Medulla oblongata (tissue), 1 donor: Measurements from ENCODE around the gene FOXE1.

ENCODE experiments used
- DNase-seq: peaks from one replicate; pipeline ENCODE4 v3.0.0-alpha.2; 2015; ENCODE audit errors: extremely low spot score

Gene FOXE1

DNA sequence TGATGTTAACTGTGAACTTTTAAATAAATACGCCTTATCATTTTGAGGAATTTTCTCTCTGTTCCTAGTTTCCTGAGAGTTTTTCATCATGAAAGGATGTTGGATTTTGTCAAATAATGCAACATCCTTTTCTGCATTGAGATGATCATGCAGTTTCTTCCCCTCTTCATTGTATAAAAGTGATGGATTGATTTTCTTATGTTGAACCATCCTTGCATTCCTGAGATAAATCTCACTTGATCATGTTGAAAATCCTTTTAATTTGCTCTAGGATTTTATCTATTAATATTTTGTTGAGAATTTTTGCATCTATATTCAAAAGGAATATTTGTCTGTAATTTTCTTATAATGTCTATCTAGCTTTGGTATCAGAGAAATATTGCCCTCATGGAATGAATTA lies 13.3 kb downstream of the FOXE1 start:
- no peak for DNase-seq

DNA sequence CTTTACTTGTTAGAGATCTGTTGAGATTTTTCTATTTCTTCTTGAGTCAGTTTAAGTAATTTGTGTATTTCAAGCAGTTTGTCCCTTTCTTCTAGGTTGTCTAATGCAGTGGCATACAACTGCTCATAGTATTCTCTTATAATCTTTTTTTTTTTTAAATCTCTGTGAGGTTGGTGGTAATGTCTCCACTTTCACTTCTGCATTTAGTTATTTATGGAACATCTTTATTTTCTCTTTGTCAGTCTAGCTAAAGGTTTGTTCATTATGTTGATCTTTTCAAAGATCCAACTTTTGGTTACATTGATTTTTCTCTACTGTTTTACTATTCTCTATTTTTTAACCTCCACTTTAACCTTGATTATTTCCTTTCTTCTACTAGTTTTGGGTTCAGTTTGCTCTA lies 13.8 kb downstream of the FOXE1 start:
- DNase-seq = no peak

DNA sequence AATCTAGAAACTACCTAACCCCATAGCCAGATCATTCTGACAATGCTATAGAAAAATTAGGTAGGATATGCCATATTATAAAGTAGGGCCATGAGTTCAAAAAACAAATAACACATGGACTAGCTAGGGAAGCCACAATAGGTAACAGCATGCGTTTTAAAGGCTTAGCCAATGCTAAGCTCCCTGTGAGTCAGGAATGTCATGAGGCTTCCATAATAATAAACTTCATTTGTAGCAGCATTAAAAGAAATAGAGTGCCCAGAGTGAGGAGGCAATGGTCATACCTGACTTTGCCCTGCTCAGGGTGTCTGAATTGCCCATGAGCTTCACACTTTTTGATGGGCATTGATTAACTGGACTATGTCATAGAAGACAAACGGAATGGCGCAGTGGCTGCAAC lies 15.8 kb downstream of the FOXE1 start:
- no peak for DNase-seq

DNA sequence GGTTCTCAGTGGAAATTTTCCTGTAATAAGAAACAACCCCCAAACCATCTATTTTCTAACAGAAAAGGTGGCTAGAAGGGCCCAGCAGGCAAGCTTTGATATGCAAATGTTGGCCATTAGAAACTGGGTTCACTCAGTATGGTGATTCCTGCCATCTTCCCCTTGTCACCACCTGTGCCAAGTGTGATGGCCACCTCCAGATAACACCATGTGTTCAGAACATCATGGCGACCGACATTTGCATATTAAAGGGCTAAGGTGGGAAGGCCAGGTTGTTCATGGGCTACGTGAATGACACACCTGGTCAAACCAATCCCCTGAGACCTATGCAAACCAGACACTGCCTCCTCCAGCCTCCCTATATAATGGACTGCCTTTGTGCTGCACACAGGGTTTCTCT lies 20.4 kb downstream of the FOXE1 start:
- no peak for DNase-seq

DNA sequence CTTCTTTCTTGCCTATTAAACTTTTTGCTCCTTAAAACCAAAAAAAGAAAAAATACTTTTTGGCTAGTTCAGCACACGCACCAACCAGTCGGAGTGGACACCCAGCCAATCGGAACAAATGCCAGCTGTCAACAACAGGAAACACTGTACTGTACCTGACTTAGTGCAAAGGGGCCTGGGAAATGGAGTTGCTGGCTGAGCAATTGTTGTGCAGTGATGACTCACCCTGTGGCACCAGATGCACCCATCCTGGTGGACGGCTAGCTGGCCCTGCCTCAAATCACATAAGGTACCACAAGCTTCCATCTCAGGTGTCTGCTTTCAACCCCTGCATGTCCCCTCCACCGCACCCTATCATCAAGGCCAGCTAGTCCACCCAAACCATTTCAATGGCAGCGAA lies 20.9 kb downstream of the FOXE1 start:
- DNase-seq = no peak

DNA sequence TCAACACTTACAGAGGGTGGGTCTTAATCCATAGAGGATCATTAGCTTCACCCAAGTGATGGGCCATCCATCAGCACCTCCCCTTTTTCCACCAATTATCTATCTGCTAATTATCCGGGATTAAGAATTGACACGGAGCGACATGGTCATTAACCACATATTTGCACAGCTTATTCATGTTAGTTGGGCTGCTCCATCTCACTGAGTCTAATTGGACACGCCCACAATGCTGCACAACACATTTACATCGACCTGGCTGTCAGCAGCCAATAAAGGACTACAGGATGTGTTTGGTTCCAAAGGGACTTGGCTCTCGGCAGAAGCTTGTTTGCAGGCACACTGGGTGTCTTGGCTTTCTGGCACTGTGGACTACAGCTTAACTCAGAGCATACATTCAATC lies 21.6 kb downstream of the FOXE1 start:
- DNase-seq = no peak

DNA sequence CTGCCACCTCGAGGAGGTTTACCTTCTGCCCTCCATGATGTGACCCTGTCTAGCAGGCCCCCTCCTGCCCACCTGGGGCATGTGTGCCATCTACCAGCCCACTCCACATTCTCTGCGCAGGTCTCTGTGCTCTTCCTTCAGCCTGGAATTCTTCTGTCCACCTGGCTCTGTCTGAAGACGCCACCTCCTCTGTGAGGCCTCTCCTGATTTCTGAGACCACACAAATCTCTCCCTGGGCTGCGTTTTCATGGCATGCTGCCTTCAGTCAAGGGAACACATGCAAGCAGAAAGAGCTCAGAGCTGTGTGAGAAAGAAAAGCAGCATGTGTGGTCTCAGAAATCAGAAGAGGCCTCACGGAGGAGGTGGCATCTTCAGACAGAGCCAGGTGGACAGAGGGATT lies 22.1 kb downstream of the FOXE1 start:
- no peak for DNase-seq

DNA sequence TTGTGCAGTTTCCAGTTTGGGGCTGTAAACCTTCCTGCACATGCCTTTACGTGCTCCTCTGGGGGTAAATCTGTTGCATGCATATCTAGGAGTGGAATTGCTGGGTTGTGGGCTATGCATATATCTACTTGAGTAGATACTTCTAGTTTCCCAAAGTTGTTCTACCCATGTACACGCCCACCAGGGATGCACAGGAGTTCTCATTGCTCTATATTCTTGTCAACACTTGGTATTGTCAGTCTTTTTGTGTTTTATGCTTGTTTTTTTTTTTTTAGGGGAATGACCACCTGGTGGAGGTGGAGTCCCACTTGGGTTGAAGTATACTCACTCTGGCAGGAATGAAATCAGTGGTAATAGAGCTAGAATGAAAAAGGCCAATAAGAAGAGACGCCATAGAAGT lies 23.0 kb downstream of the FOXE1 start:
- DNase-seq = no peak

DNA sequence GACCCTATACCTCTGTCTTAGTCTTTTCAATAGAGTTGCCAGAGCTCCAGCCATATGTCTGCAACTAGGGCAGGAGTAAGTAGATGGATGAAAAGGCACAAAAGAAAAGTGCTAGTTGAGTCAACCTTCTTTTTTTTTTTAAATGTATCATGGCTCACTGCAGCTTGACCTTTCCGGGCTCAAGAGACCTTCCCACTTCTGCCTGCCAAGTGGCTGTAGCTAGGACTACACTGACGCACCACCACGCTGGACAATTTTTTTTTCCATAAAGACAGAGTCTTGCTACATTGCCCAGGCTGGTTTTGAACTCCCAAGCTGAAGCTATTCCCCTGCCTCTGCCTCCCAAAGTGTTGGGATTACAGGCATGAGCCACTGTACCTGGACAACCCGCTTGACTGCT lies 27.3 kb downstream of the FOXE1 start:
- no peak for DNase-seq

DNA sequence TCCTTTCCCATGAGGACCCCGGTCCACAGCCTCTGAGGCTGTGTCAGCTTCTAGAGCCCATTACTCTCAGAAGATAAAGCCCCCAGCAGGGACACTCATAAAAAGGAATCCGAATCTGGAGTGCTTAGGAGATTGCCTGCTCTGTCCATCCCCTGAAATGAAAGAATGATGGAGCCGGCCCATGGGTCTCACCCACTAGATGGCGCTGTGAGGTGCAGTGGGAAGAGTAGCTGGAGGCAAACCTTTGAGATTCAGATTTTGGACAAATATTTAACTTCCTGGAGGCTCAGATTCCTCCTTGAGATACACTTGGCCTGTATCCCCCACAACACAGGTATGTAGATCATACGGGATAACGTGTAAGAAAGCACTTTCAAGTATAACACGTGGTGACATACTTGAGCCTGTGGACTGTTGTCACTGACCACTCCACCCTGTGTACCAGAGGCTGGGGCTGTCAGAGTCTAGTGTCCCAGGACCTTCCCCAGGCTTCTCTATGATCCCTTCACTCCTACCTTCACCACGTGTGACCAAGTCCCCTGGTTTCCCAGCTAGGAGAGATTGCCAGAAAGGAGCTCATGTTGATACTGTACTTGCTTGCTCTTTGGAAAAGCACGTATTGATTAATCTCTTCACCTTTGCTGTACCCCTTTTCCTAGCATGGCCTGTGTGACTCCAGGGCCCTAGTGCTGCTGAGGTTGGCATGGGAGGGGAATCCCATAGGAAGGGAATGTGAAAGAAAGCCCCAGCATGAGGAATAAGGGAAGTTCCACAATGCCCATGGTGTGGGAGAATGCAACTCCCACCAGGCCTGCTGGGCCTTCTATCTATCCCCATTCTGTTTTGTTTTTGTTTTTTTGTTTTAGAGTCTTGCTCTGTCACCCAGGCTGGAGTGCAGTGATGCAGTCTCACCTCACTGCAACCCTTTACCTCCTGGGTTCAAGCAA lies 37.2 kb downstream of the FOXE1 start:
- DNase-seq = no peak

DNA sequence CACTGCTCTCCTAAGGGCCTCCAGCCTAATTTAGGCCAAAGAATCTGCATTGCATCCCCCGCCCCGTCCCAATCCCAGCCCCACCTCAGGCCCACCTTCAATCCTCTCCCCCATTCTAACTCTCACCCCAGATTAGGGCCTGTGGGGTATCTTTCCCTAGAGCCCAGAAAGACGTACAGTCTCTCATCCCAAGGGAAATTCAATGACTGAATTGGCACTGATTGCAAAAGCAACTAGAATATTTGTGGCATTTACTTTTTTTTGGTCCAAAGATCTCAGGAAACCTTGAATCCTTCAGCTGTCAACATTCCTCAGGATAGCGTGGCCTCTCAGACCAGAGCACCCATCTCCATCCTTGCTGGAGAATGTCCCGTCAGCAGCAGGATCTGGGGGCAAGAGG lies 38.7 kb downstream of the FOXE1 start:
- no peak for DNase-seq

DNA sequence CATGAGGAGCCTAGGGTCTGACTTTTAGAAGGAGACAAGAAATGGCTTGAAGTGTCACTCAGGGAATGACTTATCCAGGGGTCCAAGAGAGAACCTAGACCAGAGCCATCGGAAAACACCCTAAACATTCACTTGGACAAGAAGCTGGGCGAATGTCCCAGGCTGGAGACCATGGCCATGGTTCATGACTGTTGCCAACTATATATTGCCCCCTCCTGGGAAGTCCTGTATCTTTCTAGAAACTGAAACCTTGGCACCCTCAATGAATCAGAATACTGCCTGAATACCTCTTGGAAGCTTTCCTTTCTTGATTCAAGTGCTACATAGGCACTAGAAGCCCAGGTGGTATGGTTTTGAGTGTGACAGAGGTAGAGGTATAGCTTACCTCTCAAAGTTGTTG lies 39.4 kb downstream of the FOXE1 start:
- no peak for DNase-seq

DNA sequence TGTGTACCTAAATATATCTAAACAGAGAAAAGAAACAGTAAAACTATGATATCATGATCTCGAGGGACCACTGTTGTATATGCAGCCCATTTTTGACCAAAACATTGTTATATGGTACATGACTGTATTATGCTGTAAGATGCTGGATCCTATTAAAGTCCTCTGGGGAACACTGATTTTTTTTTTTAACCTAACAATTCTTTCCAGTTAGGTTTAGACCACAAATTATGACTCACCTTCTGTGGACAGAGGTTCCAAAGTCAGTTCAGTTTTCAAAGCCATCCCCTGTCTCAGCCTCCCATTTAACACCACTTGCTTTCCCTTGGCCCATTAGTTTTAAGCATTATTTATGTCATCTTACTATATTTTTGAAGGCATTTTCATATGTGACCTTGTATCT lies 42.2 kb downstream of the FOXE1 start:
- DNase-seq = no peak

DNA sequence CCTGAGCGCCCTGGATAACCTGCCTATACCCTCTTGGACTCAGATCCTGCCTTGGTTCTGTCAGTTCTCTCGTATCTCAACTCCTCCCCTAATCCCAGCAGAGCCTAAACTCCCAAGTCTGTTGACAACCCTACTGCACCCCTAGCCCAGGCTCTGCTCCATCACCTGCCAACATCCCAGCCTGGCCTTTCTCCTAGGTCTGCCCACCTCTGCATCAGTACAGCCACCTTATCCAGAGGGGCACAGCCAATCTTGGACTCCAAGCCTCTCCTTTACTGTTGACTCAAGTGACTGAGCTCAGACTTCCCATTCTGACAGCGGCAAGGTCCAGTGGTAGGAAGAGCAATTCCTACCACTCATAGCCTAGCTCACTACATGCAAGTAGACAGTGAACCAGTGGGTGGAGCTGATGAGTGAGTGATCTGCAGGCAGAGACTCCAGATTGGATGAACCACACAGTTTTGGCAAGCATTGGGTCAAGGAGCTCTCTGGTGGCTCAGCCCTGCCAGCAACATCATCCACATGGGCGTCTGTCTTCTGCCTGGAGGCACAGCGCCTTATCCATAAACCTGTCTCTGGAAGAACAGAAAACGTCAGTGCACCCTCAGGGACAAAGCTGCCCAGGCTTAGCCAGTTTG lies 42.8 kb downstream of the FOXE1 start:
- DNase-seq = no peak

DNA sequence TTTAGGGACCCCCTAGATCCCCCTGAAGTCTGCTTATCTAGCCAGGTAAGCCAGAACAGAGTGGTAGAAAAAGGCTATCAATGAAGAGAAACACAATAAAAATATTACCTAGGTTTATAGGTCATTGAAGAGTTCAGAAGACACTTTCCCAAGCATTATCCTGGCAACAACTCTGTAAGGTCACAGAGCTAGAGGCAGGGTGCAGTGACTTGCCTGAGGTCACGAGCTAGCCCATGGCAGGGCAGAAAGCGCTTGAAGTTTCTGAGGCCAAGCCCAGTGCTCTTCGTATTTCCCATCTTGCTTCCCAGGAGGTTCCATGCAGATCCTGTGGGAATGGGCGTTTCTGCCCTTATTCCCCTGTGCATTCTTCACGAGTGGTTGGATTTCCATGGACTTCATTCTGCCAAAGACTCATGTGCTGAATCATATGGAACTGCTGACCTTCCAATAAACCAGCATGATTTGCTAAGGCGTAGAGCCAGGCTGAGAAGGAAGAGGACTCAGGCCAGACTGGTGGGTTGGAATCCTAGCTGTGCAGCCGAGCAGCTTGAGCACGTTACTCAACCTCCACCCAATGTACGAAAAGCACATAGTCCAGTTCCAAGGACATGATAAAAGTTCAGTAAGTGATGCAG lies 47.2 kb downstream of the FOXE1 start:
- DNase-seq = no peak

DNA sequence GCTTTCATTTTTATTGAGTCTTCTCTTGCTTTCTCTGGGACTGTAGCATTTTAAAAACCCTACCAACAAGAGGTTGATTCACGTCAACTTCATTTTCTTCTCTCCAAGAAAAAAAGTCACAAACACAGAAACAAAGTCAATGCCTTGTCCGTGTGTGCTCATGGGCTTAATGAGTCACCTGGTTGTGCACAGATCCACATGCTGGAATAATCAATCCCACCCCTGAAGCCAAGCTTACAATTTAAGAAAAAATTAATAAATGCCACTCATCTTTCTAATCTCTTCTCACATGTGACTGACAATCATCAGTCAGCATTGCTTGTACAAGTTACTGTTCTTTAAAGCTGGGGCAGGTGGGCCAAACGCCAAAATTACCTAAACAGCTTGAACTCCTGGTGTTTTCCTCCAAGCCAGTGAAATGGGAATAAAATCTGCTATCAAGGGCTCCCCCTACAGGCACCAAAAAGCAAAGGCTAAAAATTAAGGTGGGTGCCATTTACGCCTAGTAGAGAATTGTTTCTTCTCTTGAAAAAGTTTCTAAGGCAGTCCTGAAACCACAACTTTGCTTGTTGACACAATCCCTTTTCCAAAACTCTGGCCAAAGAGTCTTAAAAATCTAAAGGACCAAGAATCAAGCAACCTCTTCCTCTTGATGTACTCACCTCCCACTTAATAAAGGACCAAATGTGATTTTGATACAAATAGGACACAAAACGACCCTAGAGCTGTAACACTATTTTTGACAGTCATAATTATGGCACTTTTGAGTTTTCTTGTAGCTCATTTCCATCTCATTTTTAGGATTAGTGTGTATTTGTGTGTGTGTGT lies 47.9 kb downstream of the FOXE1 start:
- peak; percentile 59 for DNase-seq

DNA sequence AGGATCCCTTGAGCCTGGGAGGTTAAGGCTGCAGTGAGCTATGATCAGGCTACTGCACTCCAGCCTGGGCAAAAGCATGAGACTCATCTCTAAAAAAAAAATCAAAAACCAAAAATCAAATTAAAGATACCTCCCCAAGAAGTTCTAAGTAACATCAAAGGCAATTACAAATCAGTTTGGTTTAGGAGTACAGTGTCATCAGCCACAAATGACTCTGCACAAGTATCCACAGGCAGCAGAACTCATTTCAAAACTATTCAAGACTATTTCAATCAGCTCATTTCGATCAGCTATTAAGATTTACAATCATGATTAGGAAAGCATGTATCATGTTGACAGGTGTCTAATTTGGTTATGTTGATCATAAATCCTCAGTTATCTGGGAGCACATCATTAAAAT lies 50.2 kb downstream of the FOXE1 start:
- no peak for DNase-seq

DNA sequence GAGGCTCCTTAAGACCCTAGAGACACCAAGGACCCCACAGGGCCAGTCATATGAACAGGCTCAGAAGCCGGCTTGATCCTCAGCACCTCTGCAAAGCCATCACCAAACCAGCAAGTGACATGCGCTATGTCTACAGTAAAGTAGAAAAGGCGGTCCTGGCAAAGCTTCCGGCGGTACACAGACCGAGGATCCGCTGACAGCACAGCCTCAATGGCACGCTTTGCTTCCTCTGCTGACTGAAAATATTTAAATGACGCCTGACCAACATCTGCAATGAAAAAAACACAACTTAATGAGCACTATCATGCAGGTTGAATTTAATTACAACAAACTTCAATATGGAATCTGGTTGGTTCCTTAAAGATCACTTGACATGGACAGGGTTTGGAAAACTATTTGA lies 51.7 kb downstream of the FOXE1 start:
- DNase-seq = no peak

DNA sequence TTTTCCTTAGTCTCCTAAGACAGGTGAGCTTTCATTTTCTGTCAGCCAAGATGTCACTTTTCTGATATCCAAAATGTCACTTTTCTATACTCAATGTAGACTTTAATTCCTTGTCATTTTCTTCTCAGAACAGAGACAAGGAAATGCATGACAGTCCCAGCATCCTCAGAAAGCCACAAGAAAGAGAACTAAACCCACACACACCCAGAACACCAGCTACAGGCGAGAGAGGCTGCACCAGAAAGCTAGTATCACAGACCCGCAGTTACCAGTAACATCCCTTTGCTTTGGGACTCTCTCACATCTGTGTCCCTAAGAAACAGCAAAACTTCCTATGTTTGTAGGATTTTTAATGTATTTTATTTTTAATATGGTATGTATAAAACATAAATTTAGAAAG lies 52.2 kb downstream of the FOXE1 start:
- DNase-seq = no peak
